ENCODE results near the gene SDC1. TPM values are rescaled to one million over a fixed set of nuclear protein-coding genes. Genes with fewer than 3 reads are reported as not detected.
A peak's percentile ranks its signal among the peaks of the same experiment; 100 is the strongest.

Gene SDC1
- total RNA-seq, 2 donors from 2014 or later, result 156 to 213 TPM

- Histone ChIP-seq H3K27me3 (no peaks in the 10 kb centered on the region), H3K4me1 (peaks cover 16% of the 10 kb centered on the region), H3K9me3 (no peaks in the 10 kb centered on the region), H3K4me3 (no peak overlapping the region), H3K9ac (ENCODE audit: low read depth in 2 of 2, low read length in 2 of 2) (no peak overlapping the region), H3K36me3 (no peaks in the 10 kb centered on the region), H3K27ac (no peak overlapping the region)
- intact Hi-C loops (cut with DNase I), result no loop called here
- no peak for DNase-seq
- no peak for TF ChIP-seq CTCF (IDR thresholded peaks at IDR 0.05)
These were observed 31.7 kb downstream of the SDC1 start for GRCh38 chr2:20193185-20193584.

GRCh38 chr2:20192781-20193180 is 32.1 kb downstream of the SDC1 start:
- intact Hi-C loops (cut with DNase I), result no loop called here
- TF ChIP-seq CTCF (IDR thresholded peaks at IDR 0.05), result no peak
- H3K27me3 ChIP-seq, result no peaks in the 10 kb centered on the region
- H3K9me3 ChIP-seq, result no peaks in the 10 kb centered on the region
- peaks cover 15% of the 10 kb centered on the region for H3K4me1 ChIP-seq
- no peaks in the 10 kb centered on the region for H3K36me3 ChIP-seq
- H3K4me3 ChIP-seq, result no peak overlapping the region
- no peak for DNase-seq
- H3K27ac ChIP-seq, result no peak overlapping the region
- no peak overlapping the region for H3K9ac ChIP-seq (ENCODE audit: low read depth in 2 of 2, low read length in 2 of 2)

- intact Hi-C loops (cut with DNase I), result no loop called here
- Histone ChIP-seq H3K27ac (no peak overlapping the region), H3K4me3 (no peak overlapping the region), H3K4me1 (peaks cover 14% of the 10 kb centered on the region), H3K27me3 (no peaks in the 10 kb centered on the region), H3K36me3 (no peaks in the 10 kb centered on the region), H3K9me3 (no peaks in the 10 kb centered on the region), H3K9ac (ENCODE audit: low read depth in 2 of 2, low read length in 2 of 2) (no peak overlapping the region)
- no peak for TF ChIP-seq CTCF (IDR thresholded peaks at IDR 0.05)
- DNase-seq, result no peak
These were observed 33.0 kb downstream of the SDC1 start for GRCh38 chr2:20191714-20192569.

GRCh38 chr2:20190876-20191713 is 33.8 kb downstream of the SDC1 start:
- Histone ChIP-seq H3K9ac (ENCODE audit: low read depth in 2 of 2, low read length in 2 of 2) (peak overlapping the region in 1 of 2 donors; percentile 36), H3K27ac (no peak overlapping the region)

More at GRCh38 chr2:20190876-20191713, 33.8 kb downstream of the SDC1 start:
- intact Hi-C loops (cut with DNase I), result no loop called here
- no peak for TF ChIP-seq CTCF (IDR thresholded peaks at IDR 0.05)
- Histone ChIP-seq H3K4me3 (no peak overlapping the region), H3K36me3 (no peaks in the 10 kb centered on the region), H3K27me3 (no peaks in the 10 kb centered on the region), H3K9me3 (no peaks in the 10 kb centered on the region), H3K4me1 (peaks cover 11% of the 10 kb centered on the region)
- peak; percentile 86 for DNase-seq
